ENCODE data around the gene ARHGEF3.
A peak's percentile ranks its signal among the peaks of the same experiment; 100 is the strongest.

DNA sequence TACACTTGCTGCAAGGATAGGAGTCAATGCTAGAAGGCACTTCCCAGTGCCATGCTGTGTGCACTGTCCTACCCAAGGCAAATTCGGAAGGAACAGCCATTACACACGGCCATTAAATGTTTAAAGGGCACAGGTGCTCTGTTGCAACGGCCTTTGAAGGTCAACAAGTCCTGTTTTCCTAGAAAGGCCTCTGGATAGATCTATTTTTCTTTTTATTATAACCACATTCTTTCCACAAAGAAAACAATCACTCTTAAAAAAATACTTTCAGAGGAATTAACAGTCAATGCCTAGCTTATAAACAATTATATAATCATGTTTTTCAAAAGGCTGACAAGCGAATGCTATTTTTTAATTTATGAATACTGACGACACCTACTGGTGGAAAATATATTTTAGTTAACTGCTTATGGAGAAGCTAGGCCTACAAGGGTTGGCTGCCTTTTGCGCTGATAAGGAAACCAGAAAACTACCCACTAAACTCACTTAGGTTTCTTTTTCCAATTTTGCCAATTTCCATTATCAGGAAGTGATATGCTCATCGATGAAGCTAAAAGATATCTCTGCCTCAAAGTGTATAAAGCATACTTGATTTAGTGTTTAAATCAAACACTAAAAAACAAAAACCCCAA is 2.4 kb downstream of the ARHGEF3 start:
- TF ChIP-seq CTCF (IDR thresholded peaks at IDR 0.05; ENCODE audit: poor library complexity) = peak; percentile 72
- TF ChIP-seq EZH2 (IDR thresholded peaks at IDR 0.05; ENCODE audit: borderline replicate concordance) = no peak
- TF ChIP-seq EZH2phosphoT487 (IDR thresholded peaks at IDR 0.05; ENCODE audit: low read depth, severe bottlenecking, unreplicated experiment) = no peak
